ENCODE results near the gene NAP1L1. TPM values are rescaled to one million over a fixed set of nuclear protein-coding genes. Genes with fewer than 3 reads are reported as not detected.

NAP1L1 gene
- total RNA-seq, 1 donor: 203 TPM

DNA sequence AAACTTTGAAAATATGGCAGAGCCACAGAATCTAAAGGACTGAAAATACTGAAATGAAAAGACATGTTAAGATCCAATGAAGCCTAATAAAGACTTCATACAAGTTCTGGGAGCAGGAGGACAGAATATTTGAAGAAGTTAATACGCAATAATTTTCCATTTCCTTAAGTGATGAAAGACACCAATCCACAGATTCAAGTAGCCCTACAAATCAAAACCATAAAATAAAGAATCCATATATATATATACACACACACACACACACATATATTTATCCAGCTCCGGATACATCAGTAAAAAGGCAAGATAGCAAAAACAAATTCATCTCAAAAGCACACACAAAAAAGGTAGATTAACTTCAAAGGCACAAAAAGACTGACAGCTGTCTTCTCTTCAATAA lies 5.7 kb downstream of the NAP1L1 start:
- no peak overlapping the region for H3K27ac ChIP-seq (ENCODE audit: low read depth, low read length)
- no peak overlapping the region for H3K4me2 ChIP-seq (ENCODE audit: insufficient read depth, low read length)
- H3K36me3 ChIP-seq (ENCODE audit: insufficient read depth, low read length): peaks cover 11% of the 10 kb centered on the region
- H3K27me3 ChIP-seq (ENCODE audit: insufficient read depth, low read length): no peaks in the 10 kb centered on the region
- peaks cover 60% of the 10 kb centered on the region for H4K20me1 ChIP-seq (ENCODE audit: insufficient read depth, low read length)
- TF ChIP-seq, protein P1, sequence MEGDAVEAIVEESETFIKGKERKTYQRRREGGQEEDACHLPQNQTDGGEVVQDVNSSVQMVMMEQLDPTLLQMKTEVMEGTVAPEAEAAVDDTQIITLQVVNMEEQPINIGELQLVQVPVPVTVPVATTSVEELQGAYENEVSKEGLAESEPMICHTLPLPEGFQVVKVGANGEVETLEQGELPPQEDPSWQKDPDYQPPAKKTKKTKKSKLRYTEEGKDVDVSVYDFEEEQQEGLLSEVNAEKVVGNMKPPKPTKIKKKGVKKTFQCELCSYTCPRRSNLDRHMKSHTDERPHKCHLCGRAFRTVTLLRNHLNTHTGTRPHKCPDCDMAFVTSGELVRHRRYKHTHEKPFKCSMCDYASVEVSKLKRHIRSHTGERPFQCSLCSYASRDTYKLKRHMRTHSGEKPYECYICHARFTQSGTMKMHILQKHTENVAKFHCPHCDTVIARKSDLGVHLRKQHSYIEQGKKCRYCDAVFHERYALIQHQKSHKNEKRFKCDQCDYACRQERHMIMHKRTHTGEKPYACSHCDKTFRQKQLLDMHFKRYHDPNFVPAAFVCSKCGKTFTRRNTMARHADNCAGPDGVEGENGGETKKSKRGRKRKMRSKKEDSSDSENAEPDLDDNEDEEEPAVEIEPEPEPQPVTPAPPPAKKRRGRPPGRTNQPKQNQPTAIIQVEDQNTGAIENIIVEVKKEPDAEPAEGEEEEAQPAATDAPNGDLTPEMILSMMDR (IDR thresholded peaks at IDR 0.05; ENCODE audit: extremely low read depth, low read depth, low read length): no peak
- DNase-seq (ENCODE audit: insufficient read length, low spot score, missing footprints): no peak
- no peaks in the 10 kb centered on the region for H3K9me3 ChIP-seq (ENCODE audit: low read depth, low read length)
- H3K4me3 ChIP-seq (ENCODE audit: insufficient read depth, low read length): no peak overlapping the region
- H3K79me2 ChIP-seq (ENCODE audit: insufficient read depth, low read length): peaks cover 100% of the 10 kb centered on the region
- H3K4me1 ChIP-seq (ENCODE audit: insufficient read depth, low read length): peaks cover 10% of the 10 kb centered on the region
- H2AFZ ChIP-seq (ENCODE audit: low read length): no peak overlapping the region

DNA sequence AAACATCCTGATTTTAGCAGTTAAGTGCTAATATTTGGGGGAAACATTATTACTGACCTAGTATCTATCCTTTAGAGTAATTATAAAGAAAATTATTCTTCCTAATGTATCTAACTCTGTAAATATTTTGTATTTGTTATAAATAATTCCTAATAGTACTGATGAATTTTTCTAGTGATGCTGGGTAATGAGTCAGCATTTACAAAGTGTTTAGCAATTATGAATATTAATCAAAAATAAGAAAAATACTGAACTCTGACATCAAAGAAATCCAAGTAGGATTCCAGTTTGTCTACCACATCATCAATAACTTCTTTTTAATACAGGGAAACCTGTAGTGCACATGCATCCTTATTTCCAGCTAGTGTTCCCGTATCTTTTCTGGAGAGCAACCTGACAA lies 9.0 kb downstream of the NAP1L1 start:
- peaks cover 100% of the 10 kb centered on the region for H3K79me2 ChIP-seq (ENCODE audit: insufficient read depth, low read length)
- H3K4me1 ChIP-seq (ENCODE audit: insufficient read depth, low read length): no peaks in the 10 kb centered on the region
- H3K9me3 ChIP-seq (ENCODE audit: low read depth, low read length): no peaks in the 10 kb centered on the region
- H3K4me3 ChIP-seq (ENCODE audit: insufficient read depth, low read length): no peak overlapping the region
- no peaks in the 10 kb centered on the region for H3K27me3 ChIP-seq (ENCODE audit: insufficient read depth, low read length)
- peaks cover 40% of the 10 kb centered on the region for H4K20me1 ChIP-seq (ENCODE audit: insufficient read depth, low read length)
- no peak for DNase-seq (ENCODE audit: insufficient read length, low spot score, missing footprints)
- TF ChIP-seq, protein P1 (IDR thresholded peaks at IDR 0.05; ENCODE audit: extremely low read depth, low read depth, low read length): no peak
- H3K27ac ChIP-seq (ENCODE audit: low read depth, low read length): no peak overlapping the region
- peaks cover 35% of the 10 kb centered on the region for H3K36me3 ChIP-seq (ENCODE audit: insufficient read depth, low read length)
- H3K4me2 ChIP-seq (ENCODE audit: insufficient read depth, low read length): no peak overlapping the region
- no peak overlapping the region for H2AFZ ChIP-seq (ENCODE audit: low read length)

DNA sequence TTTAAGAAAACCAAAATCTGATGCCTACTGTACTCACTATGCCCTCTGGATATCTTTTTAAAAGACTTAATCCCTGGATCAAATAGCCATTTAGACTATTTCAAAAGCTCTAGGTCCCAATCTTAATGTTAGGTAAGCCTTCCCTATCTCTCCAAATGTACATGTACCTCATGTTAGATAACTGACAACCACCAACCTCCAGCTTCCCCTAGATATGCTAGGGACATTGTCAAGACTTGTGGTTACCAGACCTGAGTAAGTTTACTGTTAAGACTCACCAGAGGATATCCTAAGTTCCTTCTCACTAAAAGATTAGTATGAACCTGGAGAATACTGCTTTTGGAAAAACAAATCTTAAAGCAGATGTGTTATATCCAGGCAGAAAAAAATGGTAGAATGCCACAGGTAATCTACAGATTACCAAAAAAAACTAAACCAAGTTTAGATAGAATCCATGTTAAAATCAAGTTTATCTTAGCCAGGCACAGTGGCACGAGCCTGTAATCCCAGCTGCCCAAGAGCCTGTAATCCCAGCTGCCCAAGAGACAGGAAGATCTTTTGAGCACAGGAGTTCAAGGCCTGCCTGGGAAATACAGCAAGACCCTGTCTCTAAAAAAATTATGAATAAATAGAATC lies 9.7 kb downstream of the NAP1L1 start:
- Histone ChIP-seq H3K27me3 (ENCODE audit: insufficient read depth, low read length) (no peaks in the 10 kb centered on the region), H3K79me2 (ENCODE audit: insufficient read depth, low read length) (peaks cover 100% of the 10 kb centered on the region), H3K4me2 (ENCODE audit: insufficient read depth, low read length) (no peak overlapping the region), H3K9me3 (ENCODE audit: low read depth, low read length) (no peaks in the 10 kb centered on the region), H3K36me3 (ENCODE audit: insufficient read depth, low read length) (peaks cover 34% of the 10 kb centered on the region), H3K27ac (ENCODE audit: low read depth, low read length) (peak overlapping the region; percentile 5), H3K4me1 (ENCODE audit: insufficient read depth, low read length) (no peaks in the 10 kb centered on the region), H4K20me1 (ENCODE audit: insufficient read depth, low read length) (peaks cover 34% of the 10 kb centered on the region), H2AFZ (ENCODE audit: low read length) (no peak overlapping the region), H3K4me3 (ENCODE audit: insufficient read depth, low read length) (no peak overlapping the region)
- TF ChIP-seq, protein P1 (IDR thresholded peaks at IDR 0.05; ENCODE audit: extremely low read depth, low read depth, low read length): no peak
- DNase-seq (ENCODE audit: insufficient read length, low spot score, missing footprints): peak; percentile 9

DNA sequence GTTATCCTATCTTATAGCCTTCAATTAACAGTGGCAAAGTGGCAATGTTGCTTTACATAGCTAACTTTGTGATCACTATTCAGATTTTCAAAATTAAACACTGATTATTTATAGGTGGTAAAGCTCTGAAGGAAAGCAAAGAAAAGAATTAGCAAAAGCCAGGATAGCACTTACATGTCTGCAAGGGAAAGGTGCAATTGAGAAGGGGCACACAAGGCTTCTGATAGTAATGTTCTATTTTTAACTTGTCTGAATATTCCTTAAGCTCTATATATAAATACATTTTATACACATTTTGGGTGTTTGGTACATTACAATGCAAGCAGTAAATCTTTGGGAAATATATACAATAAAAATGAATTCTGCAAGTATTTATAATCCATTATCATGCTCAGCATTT lies 10.9 kb downstream of the NAP1L1 start:
- TF ChIP-seq, protein P1 (IDR thresholded peaks at IDR 0.05; ENCODE audit: extremely low read depth, low read depth, low read length): no peak
- Histone ChIP-seq H4K20me1 (ENCODE audit: insufficient read depth, low read length) (peaks cover 28% of the 10 kb centered on the region), H3K4me2 (ENCODE audit: insufficient read depth, low read length) (no peak overlapping the region), H3K4me3 (ENCODE audit: insufficient read depth, low read length) (no peak overlapping the region), H3K79me2 (ENCODE audit: insufficient read depth, low read length) (peaks cover 100% of the 10 kb centered on the region), H3K36me3 (ENCODE audit: insufficient read depth, low read length) (peaks cover 28% of the 10 kb centered on the region), H3K9me3 (ENCODE audit: low read depth, low read length) (no peaks in the 10 kb centered on the region), H2AFZ (ENCODE audit: low read length) (no peak overlapping the region), H3K27me3 (ENCODE audit: insufficient read depth, low read length) (no peaks in the 10 kb centered on the region), H3K4me1 (ENCODE audit: insufficient read depth, low read length) (no peaks in the 10 kb centered on the region), H3K27ac (ENCODE audit: low read depth, low read length) (no peak overlapping the region)
- DNase-seq (ENCODE audit: insufficient read length, low spot score, missing footprints): no peak

Data from osteoblast (primary cell).